ENCODE measurements around the gene ABLIM3. TPM values are rescaled to one million over a fixed set of nuclear protein-coding genes. Genes with fewer than 3 reads are reported as not detected.

ABLIM3 gene
- total and polyA plus RNA-seq, 2 of the 13 experiments (the other 11 are each of a cell fraction or from before 2014, with no cell fraction given), result 0.53 to 6.3 TPM

DNA sequence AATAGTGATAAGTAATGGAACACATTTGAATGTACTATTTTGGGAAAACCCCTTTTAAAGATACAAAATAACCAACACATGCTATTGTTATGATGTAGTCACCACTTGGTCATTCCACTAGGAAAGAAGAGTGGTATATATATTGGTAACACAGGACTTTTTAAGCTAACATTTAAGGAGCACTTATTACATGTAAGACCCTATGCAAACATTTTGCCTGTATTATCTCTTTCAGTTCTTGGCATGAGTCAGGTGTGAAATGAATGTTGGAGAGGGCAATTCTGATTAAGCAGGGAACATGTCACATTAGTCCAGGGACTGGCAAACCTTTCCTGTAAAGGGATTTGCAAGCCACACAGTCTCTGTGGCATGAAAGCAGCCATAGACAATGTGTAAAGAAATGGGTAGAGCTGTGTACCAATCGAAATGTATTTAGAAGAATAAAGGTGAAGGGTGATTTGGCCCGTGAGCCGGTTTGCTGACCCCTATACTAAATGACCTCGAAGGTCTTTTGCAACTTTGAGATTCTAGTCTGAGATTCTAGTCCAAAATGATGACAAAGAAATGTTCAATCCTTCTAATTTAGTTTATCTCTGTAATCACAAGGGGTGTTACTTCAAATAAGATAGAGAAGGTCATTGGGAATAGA, 15.3 kb downstream of the ABLIM3 start (continued):
- TF ChIP-seq, protein P1, sequence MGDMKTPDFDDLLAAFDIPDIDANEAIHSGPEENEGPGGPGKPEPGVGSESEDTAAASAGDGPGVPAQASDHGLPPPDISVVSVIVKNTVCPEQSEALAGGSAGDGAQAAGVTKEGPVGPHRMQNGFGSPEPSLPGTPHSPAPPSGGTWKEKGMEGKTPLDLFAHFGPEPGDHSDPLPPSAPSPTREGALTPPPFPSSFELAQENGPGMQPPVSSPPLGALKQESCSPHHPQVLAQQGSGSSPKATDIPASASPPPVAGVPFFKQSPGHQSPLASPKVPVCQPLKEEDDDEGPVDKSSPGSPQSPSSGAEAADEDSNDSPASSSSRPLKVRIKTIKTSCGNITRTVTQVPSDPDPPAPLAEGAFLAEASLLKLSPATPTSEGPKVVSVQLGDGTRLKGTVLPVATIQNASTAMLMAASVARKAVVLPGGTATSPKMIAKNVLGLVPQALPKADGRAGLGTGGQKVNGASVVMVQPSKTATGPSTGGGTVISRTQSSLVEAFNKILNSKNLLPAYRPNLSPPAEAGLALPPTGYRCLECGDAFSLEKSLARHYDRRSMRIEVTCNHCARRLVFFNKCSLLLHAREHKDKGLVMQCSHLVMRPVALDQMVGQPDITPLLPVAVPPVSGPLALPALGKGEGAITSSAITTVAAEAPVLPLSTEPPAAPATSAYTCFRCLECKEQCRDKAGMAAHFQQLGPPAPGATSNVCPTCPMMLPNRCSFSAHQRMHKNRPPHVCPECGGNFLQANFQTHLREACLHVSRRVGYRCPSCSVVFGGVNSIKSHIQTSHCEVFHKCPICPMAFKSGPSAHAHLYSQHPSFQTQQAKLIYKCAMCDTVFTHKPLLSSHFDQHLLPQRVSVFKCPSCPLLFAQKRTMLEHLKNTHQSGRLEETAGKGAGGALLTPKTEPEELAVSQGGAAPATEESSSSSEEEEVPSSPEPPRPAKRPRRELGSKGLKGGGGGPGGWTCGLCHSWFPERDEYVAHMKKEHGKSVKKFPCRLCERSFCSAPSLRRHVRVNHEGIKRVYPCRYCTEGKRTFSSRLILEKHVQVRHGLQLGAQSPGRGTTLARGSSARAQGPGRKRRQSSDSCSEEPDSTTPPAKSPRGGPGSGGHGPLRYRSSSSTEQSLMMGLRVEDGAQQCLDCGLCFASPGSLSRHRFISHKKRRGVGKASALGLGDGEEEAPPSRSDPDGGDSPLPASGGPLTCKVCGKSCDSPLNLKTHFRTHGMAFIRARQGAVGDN (CRISPR knock-in tag; IDR thresholded peaks at IDR 0.05), result no peak
- no peak for TF ChIP-seq SMARCC2 (IDR thresholded peaks at IDR 0.05)
- TF ChIP-seq ZNF180 (CRISPR knock-in tag; IDR thresholded peaks at IDR 0.05; ENCODE audit: borderline replicate concordance, low read depth), result no peak

DNA sequence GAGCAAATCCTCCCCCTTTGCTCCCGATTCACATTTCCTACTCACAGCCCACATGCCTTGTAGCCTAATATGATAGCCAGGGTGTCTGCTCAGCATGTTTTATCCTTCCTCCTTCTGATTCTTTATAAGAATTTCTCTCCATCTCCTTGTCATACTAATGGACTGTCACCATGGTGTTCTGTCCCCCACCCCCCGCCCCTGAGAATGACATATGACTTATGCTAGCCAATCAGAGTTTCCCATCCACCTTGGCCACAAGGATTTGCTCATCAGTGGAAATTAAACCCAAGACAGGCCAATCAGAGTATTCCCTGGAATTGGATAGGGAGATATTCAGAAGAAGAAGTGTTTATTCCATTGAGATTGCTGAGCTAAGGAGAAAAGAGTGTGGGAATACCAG, 16.0 kb downstream of the ABLIM3 start:
- H3K4me3 ChIP-seq (replicated peaks in 1 of 3; ENCODE audit: insufficient read depth in 1 of 3, low read depth in 2 of 3, low read length in 3 of 3), result no peak overlapping the region
- H3K79me2 ChIP-seq (ENCODE audit: insufficient read depth, low read length), result peaks cover 7% of the 10 kb centered on the region
- no peaks in the 10 kb centered on the region for H3K36me3 ChIP-seq (replicated peaks in 1 of 2; ENCODE audit: control insufficient read depth in 1 of 2, insufficient read depth in 2 of 2, low read length in 2 of 2)
- ChIA-PET CTCF (ENCODE audit: low intra/inter-chr PET ratio, low total read pairs) (no interaction called here), POLR2A (no interaction called here)
- no TSS peak for BruUV-seq (replicated peaks)
- no peak overlapping the region for H3K9ac ChIP-seq (ENCODE audit: insufficient read depth, low read depth, low read length)
- FAIRE-seq (no peak), DNase-seq (ENCODE audit: low spot score) (no peak), ATAC-seq (no peak)
- TF ChIP-seq YEATS2 (CRISPR knock-in tag; IDR thresholded peaks at IDR 0.05; ENCODE audit: borderline replicate concordance), result no peak
- no peak for TF ChIP-seq HNRNPK (IDR thresholded peaks at IDR 0.05; ENCODE audit: low read depth, low read length, poor library complexity, severe bottlenecking)
- TF ChIP-seq RORA (CRISPR knock-in tag; IDR thresholded peaks at IDR 0.05), result no peak
- TF ChIP-seq MAFK (conservative IDR thresholded peaks at IDR 0.05 in 1 of 2, IDR thresholded peaks at IDR 0.05 in 1 of 2; ENCODE audit: low read length in 2 of 2), result peak in 1 of 2 experiments; percentile 19; a peak in 1 of 4 replicates
- in situ Hi-C loops (cut with HindIII; ENCODE audit: extremely low pct_ligation_motif_present, low pct_unique_long_range_greater_than_20kb) (no loop called here), intact Hi-C loops (cut with micrococcal nuclease; ENCODE audit: unreplicated experiment) (no loop called here)
- no peak overlapping the region for H3K27ac ChIP-seq (ENCODE audit: extremely low read length, insufficient read depth, low read length)
- H3K27me3 ChIP-seq (ENCODE audit: control insufficient read depth in 1 of 2, insufficient read depth in 2 of 2, low read length in 2 of 2), result no peaks in the 10 kb centered on the region
- no peaks in the 10 kb centered on the region for H4K20me1 ChIP-seq (ENCODE audit: insufficient read depth, low read length)
- no peak overlapping the region for H2AFZ ChIP-seq (ENCODE audit: low read length)
- no peak overlapping the region for H3K4me2 ChIP-seq (ENCODE audit: low read depth, low read length)
- H3K4me1 ChIP-seq (ENCODE audit: insufficient read depth, low read length), result peaks cover 84% of the 10 kb centered on the region
- no peaks in the 10 kb centered on the region for H3K9me3 ChIP-seq (ENCODE audit: low read length)
- WGBS (ENCODE audit: low lambda C conversion rate), result 93% methylated on average over 2 of the region's 2 CpGs
